ENCODE results near the gene CD2. TPM values are rescaled to one million over a fixed set of nuclear protein-coding genes. Genes with fewer than 3 reads are reported as not detected.

The CD2 gene, protein sequence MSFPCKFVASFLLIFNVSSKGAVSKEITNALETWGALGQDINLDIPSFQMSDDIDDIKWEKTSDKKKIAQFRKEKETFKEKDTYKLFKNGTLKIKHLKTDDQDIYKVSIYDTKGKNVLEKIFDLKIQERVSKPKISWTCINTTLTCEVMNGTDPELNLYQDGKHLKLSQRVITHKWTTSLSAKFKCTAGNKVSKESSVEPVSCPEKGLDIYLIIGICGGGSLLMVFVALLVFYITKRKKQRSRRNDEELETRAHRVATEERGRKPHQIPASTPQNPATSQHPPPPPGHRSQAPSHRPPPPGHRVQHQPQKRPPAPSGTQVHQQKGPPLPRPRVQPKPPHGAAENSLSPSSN
- total RNA-seq: not detected in 2 replicates

DNA sequence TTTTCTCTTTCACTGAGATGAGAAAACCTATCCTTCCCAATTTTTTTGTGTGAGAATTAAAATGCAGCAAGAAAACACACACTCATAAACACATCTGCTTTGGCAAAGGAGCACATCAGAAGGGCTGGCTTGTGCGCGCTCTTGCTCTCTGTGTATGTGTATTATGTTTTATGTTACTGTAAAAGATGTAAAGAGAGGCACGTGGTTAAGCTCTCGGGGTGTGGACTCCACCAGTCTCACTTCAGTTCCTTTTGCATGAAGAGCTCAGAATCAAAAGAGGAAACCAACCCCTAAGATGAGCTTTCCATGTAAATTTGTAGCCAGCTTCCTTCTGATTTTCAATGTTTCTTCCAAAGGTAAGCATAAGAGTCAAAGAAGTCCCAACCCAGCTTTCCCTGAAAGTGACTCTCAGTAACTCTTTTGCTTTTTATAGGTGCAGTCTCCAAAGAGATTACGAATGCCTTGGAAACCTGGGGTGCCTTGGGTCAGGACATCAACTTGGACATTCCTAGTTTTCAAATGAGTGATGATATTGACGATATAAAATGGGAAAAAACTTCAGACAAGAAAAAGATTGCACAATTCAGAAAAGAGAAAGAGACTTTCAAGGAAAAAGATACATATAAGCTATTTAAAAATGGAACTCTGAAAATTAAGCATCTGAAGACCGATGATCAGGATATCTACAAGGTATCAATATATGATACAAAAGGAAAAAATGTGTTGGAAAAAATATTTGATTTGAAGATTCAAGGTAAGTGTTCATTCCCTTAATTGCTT, at the start of gene CD2:
Gene CD2, plus strand, starts transcription at position 233 of the 780 bp plus-strand sequence. Its CDS starts 63 bp downstream, at position 296.

Other genes with a start within 250 kb of the CD2 start
- 29.5 and 30.3 TPM in 2 replicates for gene CD58, start 183.4 kb upstream of the CD2 start, total RNA-seq
- 40.5 and 56.0 TPM in 2 replicates for gene IGSF3, start 86.7 kb upstream of the CD2 start, total RNA-seq
- gene PTGFRN, start 155.5 kb downstream of the CD2 start, total RNA-seq: 222 and 239 TPM in 2 replicates
- gene CD101, start 247.3 kb downstream of the CD2 start, total RNA-seq: 0.76 and 0.95 TPM in 2 replicates